Hepatocyte (in vitro differentiated cells): Measurements from ENCODE around the gene MGLL. TPM values are rescaled to one million over a fixed set of nuclear protein-coding genes. Genes with fewer than 3 reads are reported as not detected.

Source experiments
- DNase-seq: peaks from one replicate; pipeline ENCODE4 v3.0.0-alpha.2; 2016; ENCODE audit warnings: low spot score
- H2AFZ ChIP-seq: fragments of 200-600 bp; sonication (generic); 2 replicates; pipeline ENCODE4 v1.6.0; 2016; ENCODE audit warnings: antibody characterized with exemption, mild to moderate bottlenecking
- H3K27ac ChIP-seq: fragments of 200-600 bp; sonication (generic); 2 replicates; pipeline ENCODE4 v1.5.1; 2016; ENCODE audit warnings: mild to moderate bottlenecking
- H3K27me3 ChIP-seq: fragments of 200-600 bp; sonication (generic); 2 replicates; pipeline ENCODE4 v1.6.1; 2016
- H3K36me3 ChIP-seq: fragments of 200-600 bp; sonication (generic); replicated peaks from 2 replicates; pipeline ENCODE4 v1.5.1; 2016; ENCODE audit warnings: low read depth; ENCODE audit not compliant: insufficient read depth
- H3K4me1 ChIP-seq: fragments of 200-600 bp; sonication (generic); 2 replicates; pipeline ENCODE4 v1.5.1; 2016; ENCODE audit warnings: mild to moderate bottlenecking, moderate library complexity; ENCODE audit not compliant: insufficient read depth
- H3K4me2 ChIP-seq: fragments of 200-600 bp; sonication (generic); 2 replicates; pipeline ENCODE4 v1.6.0; 2016
- H3K4me3 ChIP-seq: fragments of 200-600 bp; sonication (generic); 2 replicates; pipeline ENCODE4 v1.5.1; 2016; ENCODE audit warnings: mild to moderate bottlenecking
- H3K79me2 ChIP-seq: fragments of 200-600 bp; sonication (generic); 2 replicates; pipeline ENCODE4 v1.6.0; 2017; ENCODE audit warnings: mild to moderate bottlenecking
- H3K9me2 ChIP-seq: fragments of 200-600 bp; sonication (generic); replicated peaks from 2 replicates; pipeline ENCODE4 v1.6.0; 2017; ENCODE audit warnings: mild to moderate bottlenecking; ENCODE audit not compliant: insufficient read depth
- H3K9me3 ChIP-seq: fragments of 200-600 bp; sonication (generic); 2 replicates; pipeline ENCODE4 v1.5.1; 2016; ENCODE audit warnings: low read depth, mild to moderate bottlenecking
- H4K20me1 ChIP-seq: fragments of 200-600 bp; sonication (generic); 2 replicates; pipeline ENCODE4 v1.6.0; 2016; ENCODE audit warnings: mild to moderate bottlenecking; ENCODE audit not compliant: insufficient read depth, poor library complexity, severe bottlenecking
- EZH2 ChIP-seq: fragments of 200-600 bp; sonication (generic); IDR thresholded peaks from 2 replicates; pipeline ENCODE4 v1.6.1; 2016; ENCODE audit warnings: antibody characterized with exemption, mild to moderate bottlenecking, borderline replicate concordance
- EZH2phosphoT487 ChIP-seq: fragments of 200-600 bp; sonication (generic); IDR thresholded peaks from one replicate; pipeline ENCODE4 v1.6.1; 2018; ENCODE audit warnings: antibody characterized with exemption, mild to moderate bottlenecking, low read depth, moderate library complexity; ENCODE audit not compliant: unreplicated experiment, severe bottlenecking
- WGBS: methylation state at CpG from one replicate; pipeline ENCODE4 v1.1.6; 2016; ENCODE audit warnings: low lambda C conversion rate; ENCODE audit errors: missing lambda C conversion rate; 5-methylcytosine and 5-hydroxymethylcytosine counted together
- polyA plus RNA-seq: library from polyadenylated mRNA; unstranded; fragments of >200 nt; fragmentation: Nextera tagmentation; extraction: Ambion mirVana; gene quantifications from 2 replicates; pipeline ENCODE4 v1.2.1, GENCODE V29; 2016
- total RNA-seq: library from RNA; depleted of rRNA; stranded (reverse); fragments of >200 nt; gene quantifications from 2 replicates; pipeline ENCODE4 v1.2.3, GENCODE V29; 2014
- TF ChIP-seq, protein P1 (sequence below): fragments of 200-600 bp; sonication (generic); IDR thresholded peaks from 2 replicates; pipeline ENCODE4 v1.5.1; 2016; ENCODE audit warnings: antibody characterized with exemption, mild to moderate bottlenecking; ENCODE audit not compliant: poor library complexity

MGLL gene
- total and polyA plus RNA-seq, 2 experiments from 2014 or later: 7.3 to 21.4 TPM

DNA sequence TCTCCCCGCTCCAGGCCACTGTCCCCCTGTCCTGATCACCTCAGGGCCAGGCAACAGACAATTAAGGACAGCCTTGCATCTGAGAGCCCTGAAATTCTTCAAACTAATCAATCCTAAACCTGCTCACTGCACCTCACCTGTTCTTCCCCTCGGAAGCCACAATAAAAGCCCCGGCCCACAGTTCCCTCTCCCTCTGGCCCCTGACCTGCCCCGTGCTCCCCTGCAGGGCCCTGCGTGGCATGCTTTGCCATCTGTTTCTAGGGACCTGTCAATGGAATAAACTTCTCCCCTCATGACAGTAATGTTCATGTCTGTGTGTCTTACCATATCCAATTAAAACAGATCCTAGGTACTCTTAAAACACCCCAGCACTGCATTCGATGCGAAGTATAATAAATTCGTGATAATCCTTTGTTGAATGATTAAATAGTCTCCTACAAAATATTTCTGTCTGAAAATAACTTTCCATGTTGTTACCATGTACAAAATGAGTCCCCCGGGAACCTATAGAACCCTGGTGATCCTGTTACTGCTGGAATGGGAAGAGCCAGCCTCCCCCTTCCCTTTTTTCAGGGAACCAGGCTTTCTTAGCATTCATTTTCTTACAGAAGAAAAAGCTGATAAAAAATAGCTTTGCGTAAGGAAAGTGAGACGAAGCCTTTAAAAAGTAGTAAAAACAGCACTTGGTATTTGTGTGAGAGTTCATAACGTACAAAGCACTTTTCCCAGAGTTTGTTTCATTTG lies 90.6 kb downstream of the MGLL start:
- H4K20me1 ChIP-seq: no peaks in the 10 kb centered on the region
- TF ChIP-seq EZH2 (no peak), EZH2phosphoT487 (no peak)
- TF ChIP-seq, protein P1, sequence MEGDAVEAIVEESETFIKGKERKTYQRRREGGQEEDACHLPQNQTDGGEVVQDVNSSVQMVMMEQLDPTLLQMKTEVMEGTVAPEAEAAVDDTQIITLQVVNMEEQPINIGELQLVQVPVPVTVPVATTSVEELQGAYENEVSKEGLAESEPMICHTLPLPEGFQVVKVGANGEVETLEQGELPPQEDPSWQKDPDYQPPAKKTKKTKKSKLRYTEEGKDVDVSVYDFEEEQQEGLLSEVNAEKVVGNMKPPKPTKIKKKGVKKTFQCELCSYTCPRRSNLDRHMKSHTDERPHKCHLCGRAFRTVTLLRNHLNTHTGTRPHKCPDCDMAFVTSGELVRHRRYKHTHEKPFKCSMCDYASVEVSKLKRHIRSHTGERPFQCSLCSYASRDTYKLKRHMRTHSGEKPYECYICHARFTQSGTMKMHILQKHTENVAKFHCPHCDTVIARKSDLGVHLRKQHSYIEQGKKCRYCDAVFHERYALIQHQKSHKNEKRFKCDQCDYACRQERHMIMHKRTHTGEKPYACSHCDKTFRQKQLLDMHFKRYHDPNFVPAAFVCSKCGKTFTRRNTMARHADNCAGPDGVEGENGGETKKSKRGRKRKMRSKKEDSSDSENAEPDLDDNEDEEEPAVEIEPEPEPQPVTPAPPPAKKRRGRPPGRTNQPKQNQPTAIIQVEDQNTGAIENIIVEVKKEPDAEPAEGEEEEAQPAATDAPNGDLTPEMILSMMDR: no peak
- peaks cover 12% of the 10 kb centered on the region for H3K4me1 ChIP-seq
- H3K79me2 ChIP-seq: no peaks in the 10 kb centered on the region
- no peak overlapping the region for H3K27ac ChIP-seq
- WGBS: 76% methylated on average over 12 of the region's 12 CpGs
- H3K4me2 ChIP-seq: no peak overlapping the region
- H2AFZ ChIP-seq: no peak overlapping the region
- no peak overlapping the region for H3K4me3 ChIP-seq
- no peaks in the 10 kb centered on the region for H3K36me3 ChIP-seq
- DNase-seq: no peak
- no peaks in the 10 kb centered on the region for H3K9me3 ChIP-seq
- H3K9me2 ChIP-seq: no peaks in the 10 kb centered on the region
- no peaks in the 10 kb centered on the region for H3K27me3 ChIP-seq

GRCh38 chr3:127730666-127731295 lies 91.5 kb downstream of the MGLL start:
- Histone ChIP-seq H3K9me3 (no peaks in the 10 kb centered on the region), H3K79me2 (no peaks in the 10 kb centered on the region), H3K36me3 (no peaks in the 10 kb centered on the region), H3K4me1 (peaks cover 8% of the 10 kb centered on the region), H3K4me2 (no peak overlapping the region), H4K20me1 (no peaks in the 10 kb centered on the region), H3K4me3 (no peak overlapping the region), H3K27ac (no peak overlapping the region), H2AFZ (no peak overlapping the region), H3K27me3 (no peaks in the 10 kb centered on the region), H3K9me2 (no peaks in the 10 kb centered on the region)
- 84% methylated on average over 6 of the region's 6 CpGs for WGBS
- no peak for DNase-seq
- TF ChIP-seq, protein P1: no peak
- TF ChIP-seq EZH2phosphoT487 (no peak), EZH2 (no peak)

DNA sequence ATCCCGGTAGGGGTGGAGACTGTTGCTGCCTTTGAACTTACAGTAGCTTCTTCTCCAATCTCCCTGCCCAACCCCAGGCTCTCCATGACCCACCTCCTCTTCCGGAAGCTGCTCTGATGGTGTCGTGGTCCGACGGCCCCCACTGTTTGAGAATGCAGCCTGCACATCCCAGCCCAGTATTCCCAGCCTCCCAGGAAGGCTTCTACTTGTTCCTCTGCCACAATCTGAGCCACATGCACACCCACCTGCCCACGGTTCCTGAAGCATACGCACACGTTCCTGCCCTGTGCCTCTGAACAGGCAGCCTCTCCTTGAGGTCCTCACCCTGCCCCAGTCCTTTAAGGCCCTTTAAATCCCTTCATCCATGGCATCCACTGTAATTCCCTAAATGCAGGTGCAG lies 92.1 kb downstream of the MGLL start:
- no peak for DNase-seq
- 93% methylated on average over 8 of the region's 8 CpGs for WGBS
- Histone ChIP-seq H3K4me1 (peaks cover 8% of the 10 kb centered on the region), H3K36me3 (no peaks in the 10 kb centered on the region), H3K4me2 (no peak overlapping the region), H3K4me3 (no peak overlapping the region), H3K9me3 (no peaks in the 10 kb centered on the region), H4K20me1 (no peaks in the 10 kb centered on the region), H3K27me3 (no peaks in the 10 kb centered on the region), H2AFZ (no peak overlapping the region), H3K79me2 (no peaks in the 10 kb centered on the region), H3K27ac (no peak overlapping the region), H3K9me2 (no peaks in the 10 kb centered on the region)
- TF ChIP-seq EZH2phosphoT487 (no peak), EZH2 (no peak)
- TF ChIP-seq, protein P1: no peak
